ENCODE results near the gene DDX54.
A peak's percentile ranks its signal among the peaks of the same experiment; 100 is the strongest.

Gene DDX54

GRCh38 chr12:113183030-113183589 lies 2.2 kb downstream of the DDX54 start:
- Histone ChIP-seq H3K27ac (no peak overlapping the region), H3K9me3 (no peaks in the 10 kb centered on the region), H3K4me1 (ENCODE audit: control insufficient read depth in 1 of 2, insufficient read depth in 1 of 2, low read depth in 1 of 2, low read length in 1 of 2) (peaks cover 16 to 20% of the 10 kb centered on the region in 2 experiments), H3K27me3 (no peaks in the 10 kb centered on the region), H3K36me3 (peaks cover 26% of the 10 kb centered on the region), H3K4me3 (ENCODE audit: low read depth in 1 of 2, low read length in 1 of 2) (no peak overlapping the region)
- TF ChIP-seq, protein P1, sequence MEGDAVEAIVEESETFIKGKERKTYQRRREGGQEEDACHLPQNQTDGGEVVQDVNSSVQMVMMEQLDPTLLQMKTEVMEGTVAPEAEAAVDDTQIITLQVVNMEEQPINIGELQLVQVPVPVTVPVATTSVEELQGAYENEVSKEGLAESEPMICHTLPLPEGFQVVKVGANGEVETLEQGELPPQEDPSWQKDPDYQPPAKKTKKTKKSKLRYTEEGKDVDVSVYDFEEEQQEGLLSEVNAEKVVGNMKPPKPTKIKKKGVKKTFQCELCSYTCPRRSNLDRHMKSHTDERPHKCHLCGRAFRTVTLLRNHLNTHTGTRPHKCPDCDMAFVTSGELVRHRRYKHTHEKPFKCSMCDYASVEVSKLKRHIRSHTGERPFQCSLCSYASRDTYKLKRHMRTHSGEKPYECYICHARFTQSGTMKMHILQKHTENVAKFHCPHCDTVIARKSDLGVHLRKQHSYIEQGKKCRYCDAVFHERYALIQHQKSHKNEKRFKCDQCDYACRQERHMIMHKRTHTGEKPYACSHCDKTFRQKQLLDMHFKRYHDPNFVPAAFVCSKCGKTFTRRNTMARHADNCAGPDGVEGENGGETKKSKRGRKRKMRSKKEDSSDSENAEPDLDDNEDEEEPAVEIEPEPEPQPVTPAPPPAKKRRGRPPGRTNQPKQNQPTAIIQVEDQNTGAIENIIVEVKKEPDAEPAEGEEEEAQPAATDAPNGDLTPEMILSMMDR (IDR thresholded peaks at IDR 0.05): no peak

- Histone ChIP-seq H3K4me1 (ENCODE audit: control insufficient read depth in 1 of 2, insufficient read depth in 1 of 2, low read depth in 1 of 2, low read length in 1 of 2) (peaks cover 16 to 20% of the 10 kb centered on the region in 2 experiments), H3K27ac (no peak overlapping the region), H3K36me3 (peaks cover 37% of the 10 kb centered on the region), H3K27me3 (no peaks in the 10 kb centered on the region), H3K4me3 (ENCODE audit: low read depth in 1 of 2, low read length in 1 of 2) (no peak overlapping the region), H3K9me3 (no peaks in the 10 kb centered on the region)
- TF ChIP-seq, protein P1 (IDR thresholded peaks at IDR 0.05): no peak
Observed at GRCh38 chr12:113181975-113182374, 3.3 kb downstream of the DDX54 start.

DNA sequence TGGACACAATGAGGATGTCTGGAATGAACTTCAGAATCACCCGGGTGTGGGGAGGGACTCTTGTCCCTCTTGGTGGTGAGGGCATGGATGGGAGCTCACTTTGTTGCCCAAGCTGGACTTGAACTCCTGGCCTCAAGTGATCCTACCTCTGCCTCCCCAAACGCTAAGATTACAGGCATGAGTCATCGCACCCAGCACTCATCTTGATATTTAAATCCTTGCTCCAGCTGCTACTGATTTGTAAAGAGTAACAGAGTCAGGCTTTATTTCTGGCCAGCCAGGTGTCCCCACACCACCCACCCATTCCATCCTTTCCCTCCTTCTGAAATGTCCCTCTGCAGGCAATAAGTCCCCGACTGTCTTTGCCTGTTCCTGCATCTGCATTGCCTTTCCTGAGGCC lies 4.9 kb downstream of the DDX54 start:
- Histone ChIP-seq H3K4me3 (ENCODE audit: low read depth in 1 of 2, low read length in 1 of 2) (no peak overlapping the region), H3K27ac (no peak overlapping the region), H3K4me1 (ENCODE audit: control insufficient read depth in 1 of 2, insufficient read depth in 1 of 2, low read depth in 1 of 2, low read length in 1 of 2) (peaks cover 6 to 7% of the 10 kb centered on the region in 2 experiments), H3K36me3 (peaks cover 54% of the 10 kb centered on the region), H3K9me3 (no peaks in the 10 kb centered on the region), H3K27me3 (no peaks in the 10 kb centered on the region)
- TF ChIP-seq, protein P1 (IDR thresholded peaks at IDR 0.05): no peak

- Histone ChIP-seq H3K4me3 (ENCODE audit: low read depth in 1 of 2, low read length in 1 of 2) (no peak overlapping the region), H3K9me3 (no peaks in the 10 kb centered on the region), H3K4me1 (ENCODE audit: control insufficient read depth in 1 of 2, insufficient read depth in 1 of 2, low read depth in 1 of 2, low read length in 1 of 2) (peaks cover 0 to under 1% of the 10 kb centered on the region in 2 experiments), H3K27me3 (no peaks in the 10 kb centered on the region), H3K27ac (no peak overlapping the region), H3K36me3 (peaks cover 60% of the 10 kb centered on the region)
- TF ChIP-seq, protein P1 (IDR thresholded peaks at IDR 0.05): no peak
Observed at GRCh38 chr12:113179023-113179422, 6.3 kb downstream of the DDX54 start.

DNA sequence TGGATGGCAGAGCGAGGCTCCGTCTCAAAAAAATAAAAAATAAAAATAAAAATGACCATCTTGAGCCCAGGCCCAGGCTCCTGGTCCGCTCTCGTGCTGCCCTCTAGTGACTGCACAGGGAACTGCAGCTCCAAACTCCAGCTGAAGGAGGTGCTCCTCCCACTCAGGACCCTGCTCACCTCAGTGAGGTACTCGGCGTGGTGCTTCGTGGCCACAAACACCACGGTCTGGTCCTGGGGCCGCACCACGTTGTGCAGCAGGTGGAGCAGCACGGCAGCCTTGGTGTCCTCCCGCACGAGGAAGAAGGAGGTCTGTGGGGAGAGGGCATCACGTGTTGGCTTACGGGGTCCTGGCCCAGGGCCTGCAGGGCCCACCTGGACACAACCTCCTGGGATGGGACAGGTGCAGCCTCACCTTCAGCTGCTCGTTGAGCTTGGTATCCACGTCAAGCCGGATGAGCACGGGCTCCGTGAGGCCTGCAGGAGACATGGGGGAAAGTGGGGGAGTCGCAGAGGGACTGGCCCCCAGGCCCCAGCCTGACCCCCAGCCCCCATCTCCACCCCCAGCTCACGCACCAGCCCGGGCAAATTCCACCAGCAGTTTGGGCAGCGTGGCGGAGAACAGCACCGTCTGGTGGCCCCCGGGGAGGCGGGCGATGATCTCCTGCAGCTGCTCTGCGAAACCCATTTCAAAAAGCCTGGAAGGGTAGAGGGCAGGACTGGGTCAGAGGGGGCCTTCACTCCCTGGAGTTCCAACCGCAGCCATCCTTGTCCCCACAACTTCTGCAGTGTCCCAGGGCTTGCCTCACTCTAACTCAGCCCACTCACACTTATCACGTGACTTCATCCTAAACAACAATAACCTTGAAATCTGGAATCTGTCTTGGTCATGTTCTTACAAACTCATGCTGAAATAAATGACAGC lies 10.6 kb downstream of the DDX54 start:
- TF ChIP-seq, protein P1 (IDR thresholded peaks at IDR 0.05): peak; percentile 94
- Histone ChIP-seq H3K27ac (no peak overlapping the region), H3K4me1 (ENCODE audit: control insufficient read depth in 1 of 2, insufficient read depth in 1 of 2, low read depth in 1 of 2, low read length in 1 of 2) (no peaks in the 10 kb centered on the region), H3K9me3 (no peaks in the 10 kb centered on the region), H3K36me3 (peaks cover 88% of the 10 kb centered on the region), H3K27me3 (no peaks in the 10 kb centered on the region), H3K4me3 (ENCODE audit: low read depth in 1 of 2, low read length in 1 of 2) (no peak overlapping the region)
